NT2/D1 (cell line): Measurements from ENCODE around the gene PHF2.

ENCODE experiments used
- DNase-seq: peaks from one replicate; pipeline ENCODE4 v3.0.0-alpha.2; 2011; ENCODE audit warnings: low read depth, low spot score
- H3K27me3 ChIP-seq: 2 replicates; pipeline ENCODE4 v1.6.0; 2011; ENCODE audit warnings: mild to moderate bottlenecking; ENCODE audit not compliant: insufficient read length, insufficient read depth
- H3K36me3 ChIP-seq: 2 replicates; pipeline ENCODE4 v1.6.1; 2011; ENCODE audit warnings: mild to moderate bottlenecking, low read length, mixed read lengths; ENCODE audit not compliant: insufficient read depth, insufficient read length
- H3K4me1 ChIP-seq: 2 replicates; pipeline ENCODE4 v1.5.1; 2011; ENCODE audit not compliant: insufficient read depth, insufficient read length
- H3K4me3 ChIP-seq: 2 replicates; pipeline ENCODE4 v1.5.1; 2011; ENCODE audit warnings: low read depth; ENCODE audit not compliant: insufficient read length
- H3K9ac ChIP-seq: 2 replicates; pipeline ENCODE4 v1.6.0; 2011; ENCODE audit warnings: low read depth; ENCODE audit not compliant: insufficient read length
- H3K9me3 ChIP-seq: 2 replicates; pipeline ENCODE4 v1.5.1; 2011; ENCODE audit warnings: mild to moderate bottlenecking, low read length; ENCODE audit not compliant: insufficient read depth
- SUZ12 ChIP-seq: IDR thresholded peaks from 2 replicates; pipeline ENCODE4 v1.6.1; 2011; ENCODE audit not compliant: insufficient read length, insufficient read depth; ENCODE audit errors: extremely low read depth
- YY1 ChIP-seq: IDR thresholded peaks from 2 replicates; pipeline ENCODE4 v1.6.1; 2011; ENCODE audit not compliant: insufficient read length, insufficient read depth
- ZNF274 ChIP-seq: IDR thresholded peaks from 2 replicates; pipeline ENCODE4 v1.6.1; 2011; ENCODE audit warnings: mild to moderate bottlenecking, low read depth, low read length

PHF2 gene

GRCh38 chr9:93606187-93606586, 29.8 kb downstream of the PHF2 start:
- no peaks in the 10 kb centered on the region for H3K36me3 ChIP-seq
- DNase-seq: no peak
- TF ChIP-seq YY1: no peak
- TF ChIP-seq SUZ12: no peak
- TF ChIP-seq ZNF274: no peak
- no peak overlapping the region for H3K9ac ChIP-seq
- no peaks in the 10 kb centered on the region for H3K27me3 ChIP-seq
- H3K9me3 ChIP-seq: peaks cover 9% of the 10 kb centered on the region
- H3K4me1 ChIP-seq: peaks cover 6% of the 10 kb centered on the region
- no peak overlapping the region for H3K4me3 ChIP-seq

- H3K9ac ChIP-seq: no peak overlapping the region
- H3K4me3 ChIP-seq: no peak overlapping the region
- H3K4me1 ChIP-seq: no peaks in the 10 kb centered on the region
- H3K9me3 ChIP-seq: peaks cover 9% of the 10 kb centered on the region
- no peak for DNase-seq
- TF ChIP-seq ZNF274: no peak
- no peak for TF ChIP-seq SUZ12
- TF ChIP-seq YY1: no peak
- H3K36me3 ChIP-seq: no peaks in the 10 kb centered on the region
- no peaks in the 10 kb centered on the region for H3K27me3 ChIP-seq
Observed at GRCh38 chr9:93610206-93610605, 33.8 kb downstream of the PHF2 start.

GRCh38 chr9:93612052-93612795, 35.8 kb downstream of the PHF2 start:
- TF ChIP-seq SUZ12: no peak
- TF ChIP-seq ZNF274: no peak
- TF ChIP-seq YY1: no peak
- H3K4me1 ChIP-seq: peaks cover 4% of the 10 kb centered on the region
- peaks cover 9% of the 10 kb centered on the region for H3K9me3 ChIP-seq
- H3K9ac ChIP-seq: no peak overlapping the region
- no peaks in the 10 kb centered on the region for H3K27me3 ChIP-seq
- no peaks in the 10 kb centered on the region for H3K36me3 ChIP-seq
- no peak overlapping the region for H3K4me3 ChIP-seq
- no peak for DNase-seq

DNA sequence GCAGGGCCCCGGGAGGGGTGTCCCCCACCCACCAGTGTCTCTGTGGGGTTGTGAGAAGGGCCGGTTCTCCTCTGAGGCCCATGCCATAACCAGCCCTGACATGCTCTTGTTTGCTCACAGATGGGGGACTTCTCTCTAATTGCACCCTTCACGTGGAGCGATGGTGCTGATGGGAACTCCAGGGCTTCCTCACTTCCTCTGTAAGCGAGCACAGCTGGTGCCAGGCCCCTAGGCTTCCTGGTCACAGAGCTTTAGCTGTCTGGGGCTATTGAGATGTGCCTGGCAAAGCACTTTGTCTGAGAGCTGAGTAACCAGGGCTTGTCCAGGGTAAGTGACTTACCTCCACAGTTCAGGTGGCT, 36.4 kb downstream of the PHF2 start:
- no peak overlapping the region for H3K4me3 ChIP-seq
- no peaks in the 10 kb centered on the region for H3K27me3 ChIP-seq
- H3K4me1 ChIP-seq: peaks cover 4% of the 10 kb centered on the region
- H3K36me3 ChIP-seq: no peaks in the 10 kb centered on the region
- no peak overlapping the region for H3K9ac ChIP-seq
- TF ChIP-seq SUZ12 (no peak), ZNF274 (no peak), YY1 (no peak)
- DNase-seq: no peak
- peaks cover 9% of the 10 kb centered on the region for H3K9me3 ChIP-seq

GRCh38 chr9:93613174-93613573, 36.8 kb downstream of the PHF2 start:
- peaks cover 9% of the 10 kb centered on the region for H3K9me3 ChIP-seq
- H3K9ac ChIP-seq: no peak overlapping the region
- no peaks in the 10 kb centered on the region for H3K27me3 ChIP-seq
- peaks cover 3% of the 10 kb centered on the region for H3K36me3 ChIP-seq
- peaks cover 4% of the 10 kb centered on the region for H3K4me1 ChIP-seq
- H3K4me3 ChIP-seq: no peak overlapping the region
- TF ChIP-seq ZNF274 (no peak), YY1 (no peak), SUZ12 (no peak)
- no peak for DNase-seq

GRCh38 chr9:93613791-93614190, 37.4 kb downstream of the PHF2 start:
- Histone ChIP-seq H3K9me3 (peaks cover 9% of the 10 kb centered on the region), H3K9ac (no peak overlapping the region), H3K36me3 (peaks cover 3% of the 10 kb centered on the region), H3K4me3 (no peak overlapping the region), H3K27me3 (no peaks in the 10 kb centered on the region), H3K4me1 (peaks cover 5% of the 10 kb centered on the region)
- no peak for DNase-seq
- TF ChIP-seq SUZ12 (no peak), ZNF274 (no peak), YY1 (no peak)

GRCh38 chr9:93614830-93615468, 38.6 kb downstream of the PHF2 start:
- DNase-seq: no peak
- TF ChIP-seq ZNF274: no peak
- no peak for TF ChIP-seq SUZ12
- TF ChIP-seq YY1: no peak
- peaks cover 5% of the 10 kb centered on the region; the same call in 1 of the 2 replicates for H3K9me3 ChIP-seq
- peaks cover 13% of the 10 kb centered on the region for H3K4me1 ChIP-seq
- no peak overlapping the region for H3K9ac ChIP-seq
- H3K36me3 ChIP-seq: peaks cover 3% of the 10 kb centered on the region
- H3K4me3 ChIP-seq: no peak overlapping the region
- H3K27me3 ChIP-seq: no peaks in the 10 kb centered on the region
